Natural killer cell treated with Interleukin-12 subunit alpha and Interleukin-12 subunit beta and Interleukin-15 and Interleukin-18, amount 100 ng/mL, for 72 hours (primary cell): Measurements from ENCODE around the gene TMEM63A. TPM values are rescaled to one million over a fixed set of nuclear protein-coding genes. Genes with fewer than 3 reads are reported as not detected.
"Not testable (repeated sequence)": the region's sequence is repeated elsewhere in the genome, so short reads cannot be mapped to it uniquely, and the experiment has no call there.

Experiments used
- ATAC-seq, 2 donors: fragments of 150-1000 bp; cut with Tn5 transposase in 1 of 2; sonication (Bioruptor Pico), chemical (Tn5 transposase) in 1 of 2; 2 replicates each; pipeline ENCODE4 v1.10.0; 2021
- DNase-seq: peaks from one replicate; pipeline ENCODE4 v3.0.0; 2022; ENCODE audit warnings: low spot score
- H3K27ac Mint-ChIP-seq, 2 donors: 1 replicate in 1 of 2; 2 replicates in 1 of 2; pipeline ENCODE4 v1.8.0; 2022; ENCODE audit warnings: mixed read lengths in 2 of 2, mild to moderate bottlenecking in 1 of 2, moderate library complexity in 1 of 2
- H3K27me3 Mint-ChIP-seq, 2 donors: 1 replicate in 1 of 2; 2 replicates in 1 of 2; pipeline ENCODE4 v1.8.0; 2022; ENCODE audit warnings: mixed read lengths in 2 of 2
- H3K36me3 Mint-ChIP-seq: one replicate; pipeline ENCODE4 v1.8.0; 2022; ENCODE audit warnings: mixed read lengths
- H3K4me1 Mint-ChIP-seq, 2 donors: 1 replicate in 1 of 2; 2 replicates in 1 of 2; pipeline ENCODE4 v1.8.0; 2022; ENCODE audit warnings: low read depth in 2 of 2, mixed read lengths in 2 of 2, mild to moderate bottlenecking in 1 of 2
- H3K4me3 Mint-ChIP-seq: one replicate; pipeline ENCODE4 v1.8.0; 2022; ENCODE audit warnings: mixed read lengths
- H3K9me3 Mint-ChIP-seq: 2 replicates; pipeline ENCODE4 v1.8.0; 2022; ENCODE audit warnings: mixed read lengths
- total RNA-seq, 2 donors: library from RNA; stranded (reverse); gene quantifications; one replicate each; pipeline ENCODE4 v1.2.3, GENCODE V29; 2022

The TMEM63A gene
- total RNA-seq, result 10 to 100 TPM; 42.7 to 53.6 TPM

GRCh38 chr1:225881959-225882693, at the start of gene TMEM63A:
Gene TMEM63A, minus strand, starts transcription at chr1:225882380. Its CDS starts 4,800 bp downstream, at chr1:225877580.
- peak within 1 kb of the TSS in 1 of 2 donors; percentile 63 for H3K27ac Mint-ChIP-seq
- ATAC-seq (peak; percentile 84 to 91), DNase-seq (peak; percentile 91)
- H3K4me1 Mint-ChIP-seq, result peaks cover 32 to 34% of the 10 kb centered on the region in 2 donors
- no peaks in the 10 kb centered on the region for H3K27me3 Mint-ChIP-seq
- no peaks in the 10 kb centered on the region for H3K36me3 Mint-ChIP-seq
- H3K9me3 Mint-ChIP-seq, result no peaks in the 10 kb centered on the region
- peak within 1 kb of the TSS; percentile 90 for H3K4me3 Mint-ChIP-seq

GRCh38 chr1:225931270-225932136, 49.3 kb upstream of the TMEM63A start:
- ATAC-seq, result no peak
- DNase-seq, result no peak
- no peaks in the 10 kb centered on the region for H3K27me3 Mint-ChIP-seq
- peaks cover 5 to 6% of the 10 kb centered on the region in 2 donors for H3K4me1 Mint-ChIP-seq
- H3K27ac Mint-ChIP-seq, result peak overlapping the region in 1 of 2 donors; percentile 32
- no peak overlapping the region for H3K4me3 Mint-ChIP-seq
- no peaks in the 10 kb centered on the region for H3K36me3 Mint-ChIP-seq
- H3K9me3 Mint-ChIP-seq, result no peaks in the 10 kb centered on the region

GRCh38 chr1:225930566-225930965, 48.4 kb upstream of the TMEM63A start:
- no peaks in the 10 kb centered on the region for H3K9me3 Mint-ChIP-seq
- DNase-seq (no peak), ATAC-seq (no peak)
- H3K27ac Mint-ChIP-seq, result no peak overlapping the region
- H3K27me3 Mint-ChIP-seq, result no peaks in the 10 kb centered on the region
- peaks cover 6% of the 10 kb centered on the region in 2 donors for H3K4me1 Mint-ChIP-seq
- no peaks in the 10 kb centered on the region for H3K36me3 Mint-ChIP-seq
- no peak overlapping the region for H3K4me3 Mint-ChIP-seq

GRCh38 chr1:225929462-225929861, 47.3 kb upstream of the TMEM63A start:
- H3K27ac Mint-ChIP-seq, result peak overlapping the region; percentile 34 to 87
- not testable (repeated sequence) for H3K4me3 Mint-ChIP-seq, H3K4me1 Mint-ChIP-seq, ATAC-seq, H3K9me3 Mint-ChIP-seq, DNase-seq, H3K36me3 Mint-ChIP-seq, H3K27me3 Mint-ChIP-seq

- Mint-ChIP-seq H3K4me1 (peaks cover 6% of the 10 kb centered on the region in 2 donors), H3K27me3 (no peaks in the 10 kb centered on the region), H3K36me3 (no peaks in the 10 kb centered on the region), H3K9me3 (no peaks in the 10 kb centered on the region), H3K27ac (peak overlapping the region; percentile 34 to 87), H3K4me3 (peak overlapping the region; percentile 32)
- no peak for ATAC-seq
- DNase-seq, result no peak
Observed at GRCh38 chr1:225928186-225929175, 46.3 kb upstream of the TMEM63A start.

- H3K36me3 Mint-ChIP-seq, result no peaks in the 10 kb centered on the region
- H3K4me3 Mint-ChIP-seq, result peak overlapping the region; percentile 22
- no peak for ATAC-seq
Observed at GRCh38 chr1:225926551-225927113, 44.5 kb upstream of the TMEM63A start.

GRCh38 chr1:225923692-225924555, 41.7 kb upstream of the TMEM63A start, which contains the start of gene PYCR2:
Gene PYCR2, minus strand, starts transcription at chr1:225924250. Its CDS starts 140 bp downstream, at chr1:225924110.
- peaks cover 16 to 22% of the 10 kb centered on the region in 2 donors for H3K4me1 Mint-ChIP-seq
- H3K36me3 Mint-ChIP-seq, result no peaks in the 10 kb centered on the region
- peak within 1 kb of the TSS; percentile 91 to 93 for H3K27ac Mint-ChIP-seq
- no peaks in the 10 kb centered on the region for H3K27me3 Mint-ChIP-seq
- DNase-seq (peak; percentile 99), ATAC-seq (peak; percentile 99)
- peak within 1 kb of the TSS; percentile 87 for H3K4me3 Mint-ChIP-seq
- no peaks in the 10 kb centered on the region for H3K9me3 Mint-ChIP-seq

More at GRCh38 chr1:225926551-225927113, 44.5 kb upstream of the TMEM63A start:
- H3K27me3 Mint-ChIP-seq, result no peaks in the 10 kb centered on the region
- peak overlapping the region in 1 of 2 donors; percentile 81 for H3K27ac Mint-ChIP-seq
- H3K9me3 Mint-ChIP-seq, result no peaks in the 10 kb centered on the region
- H3K4me1 Mint-ChIP-seq, result peaks cover 10 to 14% of the 10 kb centered on the region in 2 donors
- DNase-seq, result no peak

GRCh38 chr1:225923381-225923691, 41.2 kb upstream of the TMEM63A start:
- Mint-ChIP-seq H3K36me3 (no peaks in the 10 kb centered on the region), H3K27ac (peak overlapping the region; percentile 91 to 93), H3K27me3 (no peaks in the 10 kb centered on the region), H3K4me1 (peaks cover 14 to 22% of the 10 kb centered on the region in 2 donors), H3K4me3 (peak overlapping the region; percentile 87), H3K9me3 (no peaks in the 10 kb centered on the region)
- ATAC-seq (no peak), DNase-seq (no peak)

GRCh38 chr1:225921734-225922709, 39.8 kb upstream of the TMEM63A start:
- H3K9me3 Mint-ChIP-seq, result no peaks in the 10 kb centered on the region
- DNase-seq, result no peak
- peaks cover 19 to 29% of the 10 kb centered on the region in 2 donors for H3K4me1 Mint-ChIP-seq
- peak overlapping the region; percentile 91 to 93 for H3K27ac Mint-ChIP-seq
- peak overlapping the region; percentile 87 for H3K4me3 Mint-ChIP-seq
- H3K27me3 Mint-ChIP-seq, result no peaks in the 10 kb centered on the region
- ATAC-seq, result no peak
- H3K36me3 Mint-ChIP-seq, result peaks cover 8% of the 10 kb centered on the region

GRCh38 chr1:225919906-225920305, 37.7 kb upstream of the TMEM63A start:
- Mint-ChIP-seq H3K27ac (peak overlapping the region in 1 of 2 donors; percentile 57), H3K9me3 (no peaks in the 10 kb centered on the region), H3K4me1 (peaks cover 22 to 24% of the 10 kb centered on the region in 2 donors), H3K36me3 (peaks cover 9% of the 10 kb centered on the region), H3K27me3 (no peaks in the 10 kb centered on the region), H3K4me3 (peak overlapping the region; percentile 8)
- ATAC-seq (no peak), DNase-seq (no peak)

GRCh38 chr1:225918280-225918679, 36.1 kb upstream of the TMEM63A start:
- peaks cover 9% of the 10 kb centered on the region for H3K36me3 Mint-ChIP-seq
- H3K4me1 Mint-ChIP-seq, result peaks cover 22 to 24% of the 10 kb centered on the region in 2 donors
- no peak overlapping the region for H3K4me3 Mint-ChIP-seq
- ATAC-seq, result no peak
- no peak for DNase-seq
- H3K27me3 Mint-ChIP-seq, result no peaks in the 10 kb centered on the region
- no peaks in the 10 kb centered on the region for H3K9me3 Mint-ChIP-seq
- no peak overlapping the region for H3K27ac Mint-ChIP-seq
